A673 (cell line): ENCODE data around the gene TP53I13. TPM values are rescaled to one million over a fixed set of nuclear protein-coding genes. Genes with fewer than 3 reads are reported as not detected.

Experiments
- BruUV-seq: library from RNA; stranded (reverse); fragments of 400-500 nt; replicated peaks from 2 replicates; lab custom pipeline; 2021; lab: Mats Ljungman, UMichigan
- CTCF ChIA-PET: fragments of 300-600 bp; sonication (Branson Sonifier 250); formaldehyde crosslinking; loops from one replicate; lab custom pipeline; 2022; ENCODE audit warnings: antibody characterized with exemption; lab: Charles Lee
- POLR2A ChIA-PET: fragments of 300-600 bp; sonication (Branson Sonifier 250); formaldehyde crosslinking; loops from one replicate; lab custom pipeline; 2022; ENCODE audit warnings: antibody characterized with exemption; ENCODE audit not compliant: low non-redundant PET; lab: Charles Lee
- DNase-seq: peaks from one replicate; pipeline ENCODE4 v3.0.0-alpha.2; 2015; ENCODE audit warnings: low spot score
- H3K27ac ChIP-seq: fragments of 200-600 bp; sonication (generic); 2 replicates; pipeline ENCODE4 v1.5.1; 2016; ENCODE audit warnings: mixed run types, low read depth, mild to moderate bottlenecking, mixed read lengths, antibody characterized with exemption, low read length; ENCODE audit not compliant: poor library complexity, severe bottlenecking
- H3K27me3 ChIP-seq: fragments of 200-600 bp; sonication (generic); replicated peaks from 2 replicates; pipeline ENCODE4 v1.6.1; 2017; ENCODE audit warnings: mixed run types, low read depth, mild to moderate bottlenecking, mixed read lengths, antibody characterized with exemption, low read length; ENCODE audit not compliant: insufficient read depth, poor library complexity
- H3K36me3 ChIP-seq: fragments of 200-600 bp; sonication (generic); 2 replicates; pipeline ENCODE4 v1.6.1; 2016; ENCODE audit warnings: mixed run types, mild to moderate bottlenecking, mixed read lengths, antibody characterized with exemption, low read length; ENCODE audit not compliant: insufficient read depth, poor library complexity, severe bottlenecking
- H3K4me1 ChIP-seq: fragments of 200-600 bp; sonication (generic); 2 replicates; pipeline ENCODE4 v1.6.1; 2017; ENCODE audit warnings: mixed run types, mild to moderate bottlenecking, mixed read lengths, antibody characterized with exemption, low read length; ENCODE audit not compliant: insufficient read depth, poor library complexity, severe bottlenecking
- H3K4me3 ChIP-seq: fragments of 200-600 bp; sonication (generic); 2 replicates; pipeline ENCODE4 v1.5.1; 2016; ENCODE audit warnings: low read depth, mixed run types, mild to moderate bottlenecking, mixed read lengths, low read length; ENCODE audit not compliant: poor library complexity, severe bottlenecking
- H3K9me3 ChIP-seq: fragments of 200-600 bp; sonication (generic); 2 replicates; pipeline ENCODE4 v1.6.1; 2016; ENCODE audit warnings: mixed run types, low read depth, mild to moderate bottlenecking, mixed read lengths, antibody characterized with exemption, low read length; ENCODE audit not compliant: poor library complexity, severe bottlenecking
- CTCF ChIP-seq: fragments of 300-800, 200-600 bp; sonication (generic); conservative IDR thresholded peaks from 2 replicates; pipeline ENCODE4 v1.5.1; 2017; ENCODE audit warnings: low read depth, mild to moderate bottlenecking, antibody characterized with exemption, low read length, moderate library complexity, mixed read lengths
- EZH2 ChIP-seq: fragments of 200-600 bp; sonication (generic); IDR thresholded peaks from 2 replicates; pipeline ENCODE4 v1.6.1; 2017; ENCODE audit warnings: borderline replicate concordance, low read depth, mild to moderate bottlenecking, mixed read lengths, antibody characterized with exemption, low read length; ENCODE audit not compliant: poor library complexity, severe bottlenecking
- intact Hi-C: fragments of 100-400 bp; cut with micrococcal nuclease; formaldehyde crosslinking; loops from one replicate; pipeline ENCODE4 v1.10.0; 2022; ENCODE audit not compliant: unreplicated experiment
- total RNA-seq: library from RNA; stranded (reverse); gene quantifications from 2 replicates; pipeline ENCODE4 v1.2.3, GENCODE V29; 2021

Gene TP53I13
- total RNA-seq, 1 experiment from 2014 or later: 34.6 TPM

GRCh38 chr17:29610395-29610794 is 41.9 kb downstream of the TP53I13 start:
- H3K9me3 ChIP-seq: no peaks in the 10 kb centered on the region
- CTCF ChIA-PET: no interaction called here
- H3K27ac ChIP-seq: no peak overlapping the region
- no peak for DNase-seq
- peaks cover 29% of the 10 kb centered on the region for H3K36me3 ChIP-seq
- POLR2A ChIA-PET: no interaction called here
- BruUV-seq: no TSS peak
- intact Hi-C loops: no loop called here
- no peaks in the 10 kb centered on the region for H3K27me3 ChIP-seq
- H3K4me3 ChIP-seq: no peak overlapping the region
- TF ChIP-seq EZH2 (no peak), CTCF (no peak)
- peaks cover 7% of the 10 kb centered on the region for H3K4me1 ChIP-seq

GRCh38 chr17:29611351-29612093 is 43.0 kb downstream of the TP53I13 start:
- no peak overlapping the region for H3K4me3 ChIP-seq
- TF ChIP-seq EZH2: no peak
- no peak for TF ChIP-seq CTCF
- intact Hi-C loops: no loop called here
- POLR2A ChIA-PET: no interaction called here
- H3K36me3 ChIP-seq: peaks cover 29% of the 10 kb centered on the region
- no peak for DNase-seq
- CTCF ChIA-PET: no interaction called here
- no peaks in the 10 kb centered on the region for H3K27me3 ChIP-seq
- H3K9me3 ChIP-seq: no peaks in the 10 kb centered on the region
- H3K27ac ChIP-seq: no peak overlapping the region
- H3K4me1 ChIP-seq: peaks cover 17% of the 10 kb centered on the region
- BruUV-seq: no TSS peak

- H3K4me3 ChIP-seq: no peak overlapping the region
- BruUV-seq: no TSS peak
Observed at GRCh38 chr17:29612094-29612403, 43.5 kb downstream of the TP53I13 start.

More at GRCh38 chr17:29612094-29612403, 43.5 kb downstream of the TP53I13 start:
- H3K27me3 ChIP-seq: no peaks in the 10 kb centered on the region
- ChIA-PET POLR2A (no interaction called here), CTCF (no interaction called here)
- H3K4me1 ChIP-seq: peaks cover 17% of the 10 kb centered on the region
- H3K9me3 ChIP-seq: no peaks in the 10 kb centered on the region
- peaks cover 29% of the 10 kb centered on the region for H3K36me3 ChIP-seq
- intact Hi-C loops: no loop called here
- no peak overlapping the region for H3K27ac ChIP-seq
- no peak for DNase-seq
- TF ChIP-seq CTCF: no peak
- no peak for TF ChIP-seq EZH2
